GM13977 (cell line): ENCODE data around the gene ISOC2.

ENCODE experiments used
- DNase-seq: peaks from one replicate; pipeline ENCODE4 v3.0.0; 2012; ENCODE audit warnings: low spot score
- in situ Hi-C: fragments of 300-500 bp; cut with MboI; formaldehyde crosslinking; loops from one replicate; pipeline ENCODE4 v1.12.0; 2022; ENCODE audit warnings: low sequenced_read_pairs, low pct_unique_long_range_greater_than_20kb, mixed read lengths, inconsistent platforms; ENCODE audit not compliant: unreplicated experiment
- TF ChIP-seq, protein P1 (sequence below): IDR thresholded peaks from 2 replicates; pipeline ENCODE4 v1.5.1; 2012; ENCODE audit warnings: mild to moderate bottlenecking, control low read depth; ENCODE audit not compliant: insufficient read depth; ENCODE audit errors: extremely low read depth, missing control alignments

Gene ISOC2

DNA sequence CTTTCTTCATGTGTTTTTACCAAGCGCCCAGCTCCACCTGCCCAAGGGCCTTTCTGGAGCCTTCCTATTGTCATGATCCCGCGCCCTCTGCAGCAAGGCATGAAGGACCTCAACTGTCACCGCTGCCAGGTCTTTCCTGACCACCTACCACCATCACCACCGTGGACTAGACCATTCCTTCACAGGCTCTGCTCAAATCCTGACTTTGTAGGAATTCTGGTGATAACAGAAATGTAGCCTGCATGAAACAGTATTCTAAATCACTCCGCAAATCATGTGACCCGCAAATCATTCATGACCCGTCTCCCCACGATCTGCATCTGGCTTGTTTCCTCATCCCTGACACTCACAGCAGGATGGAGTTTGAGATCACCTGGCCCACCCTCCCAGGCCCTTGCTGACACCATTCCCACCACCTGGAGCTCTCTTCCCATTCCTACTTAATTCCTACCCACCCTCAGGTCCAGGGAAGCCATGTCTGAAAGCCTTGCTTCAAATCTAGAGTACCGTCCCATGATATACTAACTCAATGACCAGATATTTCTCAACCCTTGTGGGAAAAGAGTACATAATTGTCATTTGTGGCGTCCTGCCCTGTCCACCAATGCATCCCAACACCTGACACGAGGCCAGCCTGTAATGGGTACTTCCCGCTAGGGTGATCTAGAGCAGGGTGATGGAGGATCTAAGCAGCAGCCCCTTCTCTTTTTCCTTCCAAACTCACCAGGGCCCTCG lies 55.2 kb downstream of the ISOC2 start:
- no peak for DNase-seq
- TF ChIP-seq, protein P1, sequence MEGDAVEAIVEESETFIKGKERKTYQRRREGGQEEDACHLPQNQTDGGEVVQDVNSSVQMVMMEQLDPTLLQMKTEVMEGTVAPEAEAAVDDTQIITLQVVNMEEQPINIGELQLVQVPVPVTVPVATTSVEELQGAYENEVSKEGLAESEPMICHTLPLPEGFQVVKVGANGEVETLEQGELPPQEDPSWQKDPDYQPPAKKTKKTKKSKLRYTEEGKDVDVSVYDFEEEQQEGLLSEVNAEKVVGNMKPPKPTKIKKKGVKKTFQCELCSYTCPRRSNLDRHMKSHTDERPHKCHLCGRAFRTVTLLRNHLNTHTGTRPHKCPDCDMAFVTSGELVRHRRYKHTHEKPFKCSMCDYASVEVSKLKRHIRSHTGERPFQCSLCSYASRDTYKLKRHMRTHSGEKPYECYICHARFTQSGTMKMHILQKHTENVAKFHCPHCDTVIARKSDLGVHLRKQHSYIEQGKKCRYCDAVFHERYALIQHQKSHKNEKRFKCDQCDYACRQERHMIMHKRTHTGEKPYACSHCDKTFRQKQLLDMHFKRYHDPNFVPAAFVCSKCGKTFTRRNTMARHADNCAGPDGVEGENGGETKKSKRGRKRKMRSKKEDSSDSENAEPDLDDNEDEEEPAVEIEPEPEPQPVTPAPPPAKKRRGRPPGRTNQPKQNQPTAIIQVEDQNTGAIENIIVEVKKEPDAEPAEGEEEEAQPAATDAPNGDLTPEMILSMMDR = no peak
- in situ Hi-C loops = no loop called here

DNA sequence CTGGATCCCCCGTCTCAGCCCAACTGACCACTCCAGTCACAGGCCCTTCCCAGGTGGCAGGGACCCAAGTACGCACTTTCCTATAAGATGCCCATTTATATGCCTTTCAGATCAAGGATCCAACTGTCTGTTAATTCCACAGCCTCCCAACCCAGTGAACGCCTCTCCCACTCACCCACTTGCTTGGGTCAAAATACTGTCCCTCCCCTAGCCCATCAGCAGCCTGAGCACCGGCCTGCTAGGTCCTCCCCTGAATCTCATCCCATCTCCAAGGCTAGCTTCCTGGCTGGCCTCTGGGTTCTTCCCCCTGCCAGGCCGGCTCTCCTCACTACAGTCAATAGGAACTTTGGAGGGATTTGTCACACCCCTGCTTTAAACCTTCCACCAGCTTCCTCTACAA lies 55.8 kb downstream of the ISOC2 start:
- in situ Hi-C loops = no loop called here
- DNase-seq = no peak
- TF ChIP-seq, protein P1 = no peak
